Stimulated activated CD8-positive, alpha-beta memory T cell treated with anti-CD3 and anti-CD28 coated beads, Interleukin-15, amount 100 ng/mL, for 4 hours (primary cell): ENCODE results near the gene PRAMEF12.
"Not testable (repeated sequence)": the region's sequence is repeated elsewhere in the genome, so short reads cannot be mapped to it uniquely, and the experiment has no call there.

Experiments
- DNase-seq, 2 donors: peaks; one replicate each; pipeline ENCODE4 v3.0.0-alpha.2; 2020; ENCODE audit warnings: low read depth in 2 of 2

The PRAMEF12 gene

DNA sequence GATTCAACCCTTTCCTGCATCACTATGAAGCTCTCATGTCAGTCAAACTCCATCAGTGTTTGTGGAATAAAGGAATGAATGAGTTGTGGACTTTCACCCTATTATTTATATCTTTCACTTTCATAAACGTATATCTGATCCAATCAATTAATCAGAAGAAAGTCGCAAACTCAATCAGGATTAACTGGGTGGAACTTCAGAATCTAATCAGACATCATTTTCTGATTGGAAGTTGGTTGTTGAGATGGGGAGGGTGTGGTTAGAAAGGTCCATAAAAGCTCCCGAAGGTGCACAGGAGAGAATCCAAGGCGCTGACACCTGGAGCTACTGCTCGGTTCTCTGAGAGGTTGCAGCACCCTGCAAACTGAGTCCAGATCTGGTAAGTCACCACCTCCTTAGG, at the start of gene PRAMEF12:
Gene PRAMEF12 (plus strand): TSS at position 301 of the 400 bp plus-strand sequence. CDS start 1,130 bp downstream, outside the sequence.
- DNase-seq = no peak

GRCh38 chr1:12728391-12728790, 45.1 kb upstream of the PRAMEF12 start:
- no peak for DNase-seq

- DNase-seq = no peak
Observed at GRCh38 chr1:12730156-12730555, 43.4 kb upstream of the PRAMEF12 start.

DNA sequence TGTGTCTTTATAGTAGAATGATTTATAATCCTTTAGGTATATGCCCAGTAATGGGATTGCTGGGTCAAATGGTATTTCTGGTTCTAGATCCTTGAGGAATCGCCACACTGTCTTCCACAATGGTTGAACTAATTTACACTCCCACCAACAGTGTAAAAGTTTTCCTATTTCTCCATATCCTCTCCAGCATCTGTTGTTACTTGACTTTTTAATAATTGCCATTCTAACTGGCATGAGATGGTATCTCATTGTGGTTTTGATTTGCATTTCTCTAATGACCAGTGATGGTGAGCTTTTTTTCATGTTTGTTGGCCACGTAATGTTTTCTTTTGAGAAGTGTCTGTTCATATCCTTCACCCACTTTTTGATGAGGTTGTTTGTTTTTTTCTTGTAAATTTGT, 42.5 kb upstream of the PRAMEF12 start:
- DNase-seq = not testable (repeated sequence)

DNA sequence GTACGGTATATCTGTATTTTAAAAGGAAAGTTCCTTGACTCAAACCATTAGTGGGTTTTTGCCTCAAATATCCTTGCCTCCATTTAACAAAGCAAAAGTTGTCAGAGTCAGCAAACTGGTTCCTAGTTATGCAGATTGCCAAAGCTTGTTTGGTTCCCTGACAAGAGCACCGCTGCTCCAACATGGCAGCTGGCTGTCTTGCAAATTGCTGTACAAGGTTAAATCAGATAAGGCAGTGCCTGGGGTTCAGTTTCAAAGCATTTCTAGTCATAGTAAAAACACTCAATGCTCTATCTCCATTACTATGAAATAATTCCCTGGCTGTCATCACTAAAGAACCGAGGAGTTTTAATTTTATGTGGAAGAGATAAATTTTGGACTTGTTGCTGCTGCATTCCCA, 38.9 kb upstream of the PRAMEF12 start:
- DNase-seq = no peak

- DNase-seq = no peak
Observed at GRCh38 chr1:12738934-12739333, 34.6 kb upstream of the PRAMEF12 start.

- DNase-seq = no peak
Observed at GRCh38 chr1:12739613-12740012, 33.9 kb upstream of the PRAMEF12 start.

DNA sequence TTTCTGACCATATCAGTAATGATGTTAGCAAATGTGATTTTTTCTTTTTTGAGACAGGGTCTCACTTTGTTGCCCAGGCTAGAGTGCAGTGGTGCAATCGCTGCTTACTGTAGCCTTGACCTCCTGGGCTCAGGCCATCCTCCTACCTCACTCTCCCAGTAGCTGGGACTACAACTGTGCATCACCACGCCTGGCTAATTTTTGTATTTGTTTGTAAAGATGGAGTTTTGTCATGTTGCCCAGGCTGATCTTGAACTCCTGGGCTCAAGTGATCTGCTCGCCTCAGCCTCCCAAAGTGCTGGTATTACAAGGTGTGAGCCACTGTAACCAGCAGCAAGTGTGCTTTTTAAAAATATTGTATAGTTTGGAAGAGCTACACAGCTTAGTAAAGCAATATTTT, 31.6 kb upstream of the PRAMEF12 start:
- DNase-seq = no peak

DNA sequence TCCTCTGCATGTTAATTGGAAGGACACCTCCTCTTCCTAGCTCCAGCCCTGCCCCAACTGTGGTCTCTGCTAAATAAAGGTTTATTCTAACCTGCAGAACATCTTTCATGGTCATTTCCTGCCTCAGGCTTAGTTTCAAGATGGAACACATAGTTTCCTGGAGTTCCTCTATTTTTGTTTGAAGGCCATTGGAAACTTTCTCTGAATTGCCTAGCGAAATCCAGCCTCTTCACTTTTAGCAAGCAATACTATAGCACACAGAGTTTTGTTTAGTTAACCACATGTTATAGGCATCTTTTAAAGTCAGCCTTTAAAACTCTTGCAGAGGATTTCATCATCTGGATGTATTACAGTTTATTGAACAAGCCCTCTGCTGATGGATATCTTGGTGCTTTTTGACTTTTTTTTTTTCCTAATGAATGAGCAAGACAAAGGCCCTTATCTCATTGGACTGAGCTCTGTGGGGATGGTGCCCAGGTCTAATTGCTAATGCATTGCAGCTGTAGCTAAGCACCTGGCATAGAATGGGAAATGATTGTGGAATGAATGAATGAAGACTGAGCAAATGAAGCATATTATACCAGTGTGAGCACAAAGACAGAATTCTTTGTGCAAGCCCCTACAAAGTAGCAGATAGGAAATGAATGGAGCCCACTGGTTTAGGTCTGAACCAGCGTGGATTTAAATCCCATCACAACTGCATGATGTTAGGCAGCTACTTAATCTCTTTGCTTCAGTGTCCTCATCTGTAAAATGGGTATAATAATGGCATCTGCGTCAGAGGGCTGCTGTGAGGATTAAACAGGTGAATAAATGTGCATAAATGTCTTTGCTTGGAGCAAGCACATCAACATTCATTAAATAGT, 28.2 kb upstream of the PRAMEF12 start:
- DNase-seq = no peak

- DNase-seq = no peak
Observed at GRCh38 chr1:12745992-12746323, 27.6 kb upstream of the PRAMEF12 start, which contains the start of gene CFAP107. Gene CFAP107 (plus strand): TSS chr1:12746200. CDS start chr1:12746431, 231 bp downstream.

DNA sequence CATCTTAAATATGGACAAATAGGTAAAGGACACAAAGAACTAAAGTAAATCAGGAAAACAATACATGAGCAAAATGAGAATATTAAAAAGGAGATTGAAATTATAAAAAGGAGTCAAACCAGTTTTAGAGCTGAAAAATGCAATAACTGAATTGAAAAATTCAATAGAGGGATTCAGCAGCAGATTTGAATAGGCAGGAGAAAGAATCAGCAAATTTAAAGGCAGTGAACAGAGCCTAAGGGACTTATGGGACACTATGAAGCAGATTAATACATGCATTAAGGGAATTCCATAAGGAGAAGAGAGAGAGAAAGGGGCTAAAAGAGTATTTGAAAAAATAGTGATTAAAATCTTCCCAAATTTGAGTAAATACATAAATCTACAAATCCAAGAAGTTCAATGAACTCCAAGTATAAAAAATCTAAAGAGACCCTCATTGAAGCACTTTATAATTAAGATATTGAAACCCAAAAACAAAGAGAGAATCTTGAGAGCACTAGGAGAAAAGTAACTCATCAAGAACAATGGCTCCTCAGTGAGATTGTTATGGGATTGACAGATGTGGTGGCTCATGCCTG, 24.7 kb upstream of the PRAMEF12 start:
- no peak for DNase-seq

- DNase-seq = no peak
Observed at GRCh38 chr1:12754738-12755137, 18.8 kb upstream of the PRAMEF12 start.

- no peak for DNase-seq
Observed at GRCh38 chr1:12756273-12756672, 17.3 kb upstream of the PRAMEF12 start.

DNA sequence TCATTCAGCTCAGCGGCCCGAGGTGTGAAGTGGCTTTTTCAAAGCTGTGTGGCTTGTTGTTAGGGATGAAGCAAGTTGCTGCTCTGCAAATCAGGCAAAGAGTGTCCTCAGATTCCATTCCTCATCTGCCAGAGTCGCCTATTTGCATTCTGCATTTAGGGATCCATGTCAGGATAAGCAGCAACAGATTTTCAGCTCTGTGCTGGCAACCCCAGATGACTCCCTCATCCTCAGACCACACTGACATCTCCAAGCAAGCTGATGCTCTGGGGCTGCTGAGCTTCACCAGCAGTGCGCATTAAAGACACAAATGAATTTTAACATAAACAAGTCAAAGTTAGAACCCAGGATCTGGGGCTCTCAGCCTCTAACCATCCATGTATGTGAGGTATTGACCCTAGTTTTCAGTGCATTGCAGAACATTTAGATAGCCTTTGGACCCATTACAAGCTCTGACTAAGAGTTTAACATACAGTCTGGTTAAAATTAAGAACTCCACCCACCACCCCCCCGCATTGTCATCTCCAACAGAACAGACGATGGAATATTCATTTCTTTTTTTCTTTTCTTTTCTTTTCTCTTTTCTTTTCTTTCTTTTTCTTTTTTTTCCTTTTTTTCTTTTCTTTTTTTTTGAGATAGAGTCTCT, 16.6 kb upstream of the PRAMEF12 start:
- DNase-seq = no peak

- DNase-seq = no peak
Observed at GRCh38 chr1:12757836-12758235, 15.7 kb upstream of the PRAMEF12 start.

GRCh38 chr1:12760256-12760795, 13.2 kb upstream of the PRAMEF12 start:
- DNase-seq = no peak

DNA sequence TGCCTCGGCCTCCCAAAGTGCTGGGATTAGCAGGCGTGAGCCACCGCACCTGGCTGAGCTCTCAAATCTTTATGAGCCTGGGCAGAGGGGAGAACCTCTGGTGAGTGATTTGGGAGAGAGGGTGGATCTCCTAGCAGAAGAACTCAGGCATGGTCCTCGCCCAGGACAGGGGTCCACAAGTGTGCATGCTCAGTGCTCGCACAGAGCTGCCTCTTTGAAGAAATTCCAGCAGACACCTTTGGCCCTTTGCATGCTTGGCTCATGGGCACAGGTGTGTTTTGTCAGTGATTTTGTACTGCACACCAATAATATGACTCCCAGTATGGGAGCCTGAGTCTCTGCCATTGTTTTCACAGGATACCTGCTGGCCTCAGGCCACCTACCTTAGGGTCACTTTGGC, 11.8 kb upstream of the PRAMEF12 start:
- DNase-seq = no peak

DNA sequence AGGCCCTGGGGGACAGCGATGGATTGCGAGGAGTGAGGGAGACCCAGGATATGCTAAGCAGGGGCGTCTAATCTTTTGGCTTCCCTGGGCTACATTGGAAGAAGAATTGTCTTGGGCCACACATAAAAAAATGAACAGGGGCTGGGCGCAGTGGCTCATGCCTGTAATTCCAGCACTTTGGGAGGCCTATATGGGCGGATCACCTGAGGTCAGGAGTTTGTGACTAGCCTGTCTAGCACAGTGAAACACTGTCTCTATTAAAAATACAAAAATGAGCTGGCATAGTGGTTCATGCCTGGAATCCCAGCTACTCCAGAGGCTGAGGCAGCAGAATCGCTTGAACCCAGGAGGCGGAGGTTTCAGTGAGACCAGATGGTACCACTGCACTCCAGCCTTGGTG, 10.8 kb upstream of the PRAMEF12 start:
- no peak for DNase-seq

- no peak for DNase-seq
Observed at GRCh38 chr1:12763479-12763878, 10.1 kb upstream of the PRAMEF12 start.

DNA sequence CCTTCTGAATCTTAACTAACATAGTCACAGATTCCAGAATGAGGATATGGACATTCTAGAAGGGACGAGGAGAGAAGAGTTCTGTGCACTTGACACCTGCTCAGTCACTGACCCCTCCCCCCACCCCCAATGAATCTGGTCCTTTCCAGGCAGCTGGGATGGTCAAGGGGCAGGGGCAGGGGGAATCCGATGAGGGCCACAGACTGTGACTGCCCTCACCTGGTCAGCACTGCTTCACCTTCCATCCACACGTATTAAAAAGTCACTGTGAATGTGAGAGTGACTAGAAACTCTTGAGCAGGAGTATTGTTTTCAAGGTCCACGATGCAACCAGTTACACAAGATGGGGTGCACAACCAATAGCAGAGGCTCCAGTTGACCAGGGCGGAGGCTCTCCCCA, 9.5 kb upstream of the PRAMEF12 start:
- DNase-seq = no peak

DNA sequence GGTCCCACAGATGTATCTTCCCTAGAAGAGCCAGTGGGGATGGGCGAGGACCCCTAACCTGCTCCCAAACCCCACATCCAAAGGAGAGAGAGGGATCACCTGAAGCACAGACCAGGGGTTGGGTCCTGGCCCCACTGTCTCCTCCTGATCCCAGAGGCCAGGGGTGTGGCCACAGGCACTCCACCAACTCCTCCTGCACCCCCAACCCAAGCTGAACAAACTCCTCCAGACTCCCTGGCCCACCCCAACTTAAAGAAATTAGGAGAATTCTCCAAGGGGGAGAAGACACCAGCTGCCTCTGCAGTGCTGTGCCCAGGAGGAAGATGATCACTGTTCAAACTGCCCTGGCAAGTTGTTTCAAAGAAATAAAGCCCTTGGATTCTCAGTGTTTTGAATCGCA, 4.5 kb upstream of the PRAMEF12 start:
- DNase-seq = no peak

DNA sequence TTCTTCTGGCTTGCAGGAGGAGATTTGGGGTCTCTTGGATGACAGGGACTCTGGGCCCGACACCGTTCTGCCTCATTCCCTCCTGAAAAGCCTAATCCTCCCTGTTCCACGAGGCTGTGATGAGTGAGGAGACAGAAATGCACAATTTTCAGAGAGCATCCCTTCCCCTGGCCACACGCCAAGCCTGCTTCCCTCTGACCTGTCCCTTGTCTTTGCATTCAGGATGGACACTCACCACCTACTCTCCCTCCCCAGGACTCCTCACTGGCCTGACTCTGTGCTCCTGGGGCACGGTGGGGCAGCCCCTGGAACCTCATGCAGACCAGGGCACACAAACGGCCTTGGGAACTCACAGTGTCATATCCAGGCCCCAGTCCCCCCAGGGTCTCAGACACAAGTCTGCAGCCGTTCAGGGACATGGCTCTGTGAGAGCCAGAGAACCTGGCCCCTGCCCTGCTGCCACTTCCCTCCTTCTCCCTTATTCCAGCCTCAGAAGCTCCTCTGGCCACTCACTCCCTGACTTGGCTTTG, 3.5 kb upstream of the PRAMEF12 start:
- DNase-seq = no peak
